ENCODE results near the gene AK8. TPM values are rescaled to one million over a fixed set of nuclear protein-coding genes. Genes with fewer than 3 reads are reported as not detected.

AK8 gene
- total and polyA plus RNA-seq, 2 of the 4 experiments (the other 2 are of a cell fraction) = under 0.01 to 0.09 TPM

DNA sequence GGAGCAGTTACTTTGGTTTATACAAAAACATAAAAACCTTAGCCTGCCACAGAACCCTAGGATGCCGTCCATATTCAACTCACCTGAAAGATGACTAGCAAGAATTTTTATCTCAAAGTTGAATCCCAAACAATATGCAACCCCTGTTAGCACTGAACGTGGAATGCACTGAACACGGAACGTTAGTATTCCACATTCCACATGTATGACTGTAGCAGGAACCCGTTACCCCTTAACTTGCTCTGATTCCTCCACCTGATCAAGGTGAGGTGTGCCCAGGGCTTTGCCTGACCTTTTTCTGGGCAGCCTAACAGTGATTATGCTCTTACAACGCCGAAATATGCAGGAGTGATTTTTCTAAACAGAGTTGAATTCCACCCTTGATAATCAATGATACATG is 43.7 kb downstream of the AK8 start:
- Histone ChIP-seq H3K23ac (ENCODE audit: low read depth, low read length) (no peak overlapping the region), H3K4ac (ENCODE audit: low read depth, low read length) (no peak overlapping the region), H3K4me1 (ENCODE audit: control insufficient read depth, insufficient read depth, low read length) (peaks cover under 1% of the 10 kb centered on the region; the same call in 1 of the 2 replicates), H4K91ac (ENCODE audit: insufficient read depth, low read depth, low read length) (no peak overlapping the region), H3K27me3 (ENCODE audit: control insufficient read depth, insufficient read depth, low read length) (peaks cover 36% of the 10 kb centered on the region), H2AFZ (replicated peaks; ENCODE audit: low read length, poor library complexity) (no peak overlapping the region), H3K9me3 (ENCODE audit: control insufficient read depth, insufficient read depth, low read length) (no peaks in the 10 kb centered on the region), H4K5ac (ENCODE audit: low read depth, low read length) (no peak overlapping the region), H3K18ac (ENCODE audit: low read depth, low read length) (no peak overlapping the region), H3K36me3 (ENCODE audit: control insufficient read depth, insufficient read depth, low read length) (no peaks in the 10 kb centered on the region), H2BK120ac (ENCODE audit: low read depth, low read length) (no peak overlapping the region), H3K9me1 (ENCODE audit: insufficient read depth, low read length) (no peaks in the 10 kb centered on the region), H2AK9ac (replicated peaks; ENCODE audit: low read depth, low read length, poor library complexity) (no peak overlapping the region), H3K56ac (ENCODE audit: extremely low read depth, insufficient read depth, low read length) (no peak overlapping the region), H4K20me1 (ENCODE audit: insufficient read depth, low read length) (no peaks in the 10 kb centered on the region), H4K8ac (ENCODE audit: low read depth in 2 of 2, low read length in 2 of 2) (no peak overlapping the region), H3K9ac (ENCODE audit: low read depth, low read length) (no peak overlapping the region), H3K27ac (ENCODE audit: insufficient read depth, low read length) (no peak overlapping the region), H2BK15ac (ENCODE audit: low read depth, low read length) (no peak overlapping the region), H2BK20ac (ENCODE audit: low read depth, low read length) (no peak overlapping the region), H3K4me2 (ENCODE audit: low read depth, low read length) (no peak overlapping the region), H3K14ac (replicated peaks; ENCODE audit: low read depth, low read length) (no peak overlapping the region), H2AK5ac (ENCODE audit: low read depth, low read length) (no peak overlapping the region), H3K79me1 (ENCODE audit: low read depth in 1 of 2, low read length in 2 of 2) (no peaks in the 10 kb centered on the region), H2BK5ac (ENCODE audit: low read depth, low read length, poor library complexity, severe bottlenecking) (no peak overlapping the region), H3K4me3 (ENCODE audit: insufficient read depth, low read depth, low read length) (no peak overlapping the region)
- dilution Hi-C loops (cut with HindIII; ENCODE audit: low sequenced_read_pairs, unreplicated experiment) = no loop called here
- ChIA-PET POLR2A (ENCODE audit: unreplicated experiment) (no interaction called here), CTCF (no interaction called here)
- 69% methylated on average over 4 of the region's 7 CpGs; no CpG with 5 or more reads in 1 of the 2 experiments for WGBS, 2 experiments (ENCODE audit: extremely low coverage in 2 of 2, insufficient read length in 1 of 2)
- no TSS peak for BruUV-seq (replicated peaks)
- DNase-seq (no peak), ATAC-seq (ENCODE audit: low read depth) (no peak)
- in situ Hi-C loops (cut with MboI; ENCODE audit: low sequenced_read_pairs) = no loop called here
- intact Hi-C loops (cut with micrococcal nuclease) = no loop called here
- TF ChIP-seq POLR2A (IDR thresholded peaks at IDR 0.05; ENCODE audit: low read depth, low read length) (no peak), RFX5 (IDR thresholded peaks at IDR 0.05; ENCODE audit: low read depth, low read length) (no peak)

Measured in IMR-90 (cell line).